ENCODE data around the gene IL10.

The IL10 gene

DNA sequence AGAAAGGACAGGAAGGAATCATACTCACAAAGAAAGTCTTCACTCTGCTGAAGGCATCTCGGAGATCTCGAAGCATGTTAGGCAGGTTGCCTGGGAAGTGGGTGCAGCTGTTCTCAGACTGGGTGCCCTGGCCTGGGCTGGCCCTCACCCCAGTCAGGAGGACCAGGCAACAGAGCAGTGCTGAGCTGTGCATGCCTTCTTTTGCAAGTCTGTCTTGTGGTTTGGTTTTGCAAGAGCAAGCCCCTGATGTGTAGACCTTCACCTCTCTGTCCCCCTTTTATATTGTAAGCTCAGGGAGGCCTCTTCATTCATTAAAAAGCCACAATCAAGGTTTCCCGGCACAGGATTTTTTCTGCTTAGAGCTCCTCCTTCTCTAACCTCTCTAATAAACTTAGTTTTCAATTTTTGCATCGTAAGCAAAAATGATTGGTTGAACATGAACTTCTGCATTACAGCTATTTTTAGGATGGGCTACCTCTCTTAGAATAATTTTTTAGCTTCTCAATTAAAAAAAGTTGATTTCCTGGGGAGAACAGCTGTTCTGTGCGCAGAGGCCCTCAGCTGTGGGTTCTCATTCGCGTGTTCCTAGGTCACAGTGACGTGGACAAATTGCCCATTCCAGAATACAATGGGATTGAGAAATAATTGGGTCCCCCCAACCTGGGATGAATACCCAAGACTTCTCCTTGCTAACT, at the start of gene IL10:
Gene IL10, minus strand, starts transcription at position 252 of the 695 bp plus-strand sequence. Its CDS starts 59 bp downstream, at position 193.
- no peak for DNase-seq

DNA sequence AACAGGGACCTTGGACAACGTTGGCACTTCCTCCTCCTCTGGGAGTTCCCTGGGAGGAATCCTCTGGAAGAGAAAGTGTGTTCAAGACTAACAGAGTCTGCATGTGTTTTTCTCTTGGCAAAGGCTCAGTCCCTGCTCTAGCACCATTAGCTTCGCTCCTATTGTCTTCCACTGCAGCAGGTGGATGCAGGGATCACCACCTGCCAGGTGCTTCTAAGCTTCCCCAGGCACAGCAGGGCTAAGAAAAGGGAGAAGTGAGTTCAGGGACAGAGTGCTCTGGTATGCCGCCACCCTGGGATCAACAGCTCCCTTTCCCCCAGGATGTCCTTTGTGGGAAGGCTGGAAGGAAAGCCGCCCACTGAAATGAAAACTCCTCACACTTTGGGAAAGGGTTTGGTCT, 49.2 kb upstream of the IL10 start:
- DNase-seq = no peak

- no peak for DNase-seq
Observed at GRCh38 chr1:206816390-206817287, 44.3 kb upstream of the IL10 start.

- DNase-seq = no peak
Observed at GRCh38 chr1:206814716-206815341, 42.5 kb upstream of the IL10 start.

DNA sequence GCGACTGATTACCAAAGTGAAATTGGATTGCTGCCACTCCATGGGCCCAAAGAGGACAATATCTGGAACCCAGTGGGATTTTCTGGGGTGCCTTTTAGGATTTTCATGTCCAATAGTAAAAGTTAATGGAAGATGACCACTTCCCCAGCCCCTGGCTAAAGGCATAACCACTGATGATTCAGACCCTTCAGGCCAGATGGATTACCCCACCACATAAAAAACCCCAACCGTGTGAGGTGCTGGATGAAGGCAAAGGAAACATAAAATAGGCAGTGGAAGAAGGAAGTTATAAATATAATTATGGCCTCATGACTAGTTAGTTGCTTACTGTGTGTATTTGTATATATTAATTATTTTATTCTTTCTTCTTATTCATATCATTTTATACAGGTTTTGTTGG, 40.2 kb upstream of the IL10 start:
- DNase-seq = no peak

DNA sequence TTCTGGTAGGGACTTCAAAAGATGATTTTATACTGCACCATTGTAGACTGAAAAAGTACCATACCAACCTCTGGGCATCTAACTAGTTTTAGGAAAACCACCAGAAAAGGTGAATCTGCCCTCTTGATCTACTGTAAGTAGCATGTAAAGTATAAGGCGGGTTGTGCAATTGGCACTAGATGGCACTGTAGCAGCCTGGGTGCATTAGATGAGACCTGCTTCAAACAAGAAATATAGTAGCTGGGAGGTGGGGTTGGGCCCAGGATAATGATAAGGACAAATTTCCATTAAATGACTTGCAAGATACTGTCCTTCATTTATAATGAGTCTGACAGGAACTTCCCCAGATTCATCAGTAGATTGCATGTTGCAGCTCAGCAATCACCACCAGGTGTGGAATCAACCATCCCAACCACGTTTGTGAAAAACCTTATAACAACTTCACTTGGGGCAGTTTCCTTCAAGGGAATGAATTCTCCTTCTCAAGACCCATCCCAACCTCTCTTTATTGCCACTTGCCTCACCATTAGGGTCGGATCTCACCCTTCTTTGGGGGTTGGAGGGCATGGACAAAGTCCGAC, 37.3 kb upstream of the IL10 start:
- no peak for DNase-seq

DNA sequence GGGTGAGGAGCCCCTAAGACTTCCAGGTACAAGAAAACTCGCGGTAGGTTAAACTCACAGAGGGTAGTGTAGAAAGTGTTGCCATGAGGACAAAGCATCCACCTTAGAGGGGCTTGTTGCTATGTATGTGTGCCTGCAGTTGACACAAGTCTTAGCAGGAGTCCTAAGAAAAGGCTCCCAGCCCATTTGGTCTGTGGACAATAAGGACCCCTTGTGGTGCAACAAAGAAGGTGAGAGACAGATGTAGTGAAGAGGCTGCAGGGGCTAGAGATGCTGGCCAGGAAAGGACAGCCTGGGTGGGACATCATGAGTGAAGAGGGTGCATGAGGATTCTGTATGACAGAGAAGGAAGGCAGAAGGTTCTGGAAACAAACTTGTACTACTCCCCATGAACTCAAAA, 36.3 kb upstream of the IL10 start:
- DNase-seq = no peak

DNA sequence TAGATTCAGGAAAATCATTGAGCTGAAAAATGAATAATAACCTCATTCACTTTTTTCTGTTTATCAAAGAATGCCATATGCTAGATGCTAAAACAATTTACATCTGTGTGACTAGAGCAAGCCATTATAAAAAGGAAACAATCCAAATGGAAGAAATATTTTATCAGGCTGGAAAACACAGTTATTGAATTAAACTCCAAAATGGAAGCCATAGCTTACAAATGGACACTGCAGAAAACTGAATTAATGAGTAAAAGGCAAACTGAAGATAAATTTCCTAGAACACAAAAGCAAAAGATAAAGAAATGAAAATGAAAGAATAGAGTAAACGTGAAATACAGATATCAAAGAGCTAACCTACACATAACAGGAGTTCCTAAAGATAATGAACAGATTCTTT, 33.1 kb upstream of the IL10 start:
- DNase-seq = no peak

DNA sequence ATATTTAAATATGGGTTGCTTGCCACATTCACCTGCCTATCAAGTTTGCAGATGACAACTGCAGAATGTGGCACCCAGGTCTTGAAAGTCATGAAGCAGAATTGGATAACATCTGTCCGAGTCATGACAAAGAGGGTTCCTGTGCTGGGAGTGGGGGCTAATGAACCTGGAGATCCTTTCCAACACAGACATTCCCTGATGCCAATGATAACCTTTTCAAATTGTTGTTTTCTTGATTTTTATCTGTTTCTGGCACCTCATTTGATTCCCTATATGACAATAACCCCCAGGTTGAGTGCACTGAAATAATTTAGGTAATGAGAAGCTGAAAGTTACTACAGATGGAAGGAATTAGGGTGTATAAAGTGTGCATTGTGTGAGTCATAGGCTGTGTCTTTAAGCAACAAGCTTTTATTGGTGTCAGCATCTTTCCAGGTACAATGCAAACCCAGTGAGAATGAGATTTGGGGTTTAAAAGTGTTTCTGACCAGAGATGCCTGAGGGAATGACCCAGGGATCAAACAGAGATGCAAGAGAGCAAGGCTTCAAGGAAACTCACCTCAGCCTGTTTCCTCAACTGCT, 32.0 kb upstream of the IL10 start:
- DNase-seq = no peak

- DNase-seq = no peak
Observed at GRCh38 chr1:206803221-206803730, 31.0 kb upstream of the IL10 start.

GRCh38 chr1:206802401-206802800, 30.1 kb upstream of the IL10 start:
- DNase-seq = no peak

- DNase-seq = no peak
Observed at GRCh38 chr1:206801467-206801866, 29.2 kb upstream of the IL10 start.

GRCh38 chr1:206800891-206801290, 28.6 kb upstream of the IL10 start:
- no peak for DNase-seq

DNA sequence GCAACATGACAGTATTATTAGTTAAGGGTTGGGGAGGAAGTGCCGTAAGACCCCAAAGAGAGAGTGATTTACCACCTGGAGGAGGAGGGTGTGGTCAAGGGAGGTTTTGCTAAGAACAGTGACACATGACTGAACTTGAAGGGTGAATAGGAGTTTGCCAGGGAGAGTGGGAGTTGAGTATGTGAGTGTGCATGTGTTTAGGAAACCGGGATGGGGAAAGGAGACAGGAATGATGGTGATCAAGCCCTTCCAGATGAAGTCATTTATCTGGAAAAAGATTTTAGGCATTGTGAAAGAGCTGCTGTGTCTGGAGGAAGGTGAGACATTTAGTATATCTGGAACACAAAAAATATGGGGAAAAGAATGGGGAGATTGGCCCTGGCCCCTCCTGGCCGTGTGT, 28.1 kb upstream of the IL10 start:
- no peak for DNase-seq

- DNase-seq = no peak
Observed at GRCh38 chr1:206799311-206799710, 27.0 kb upstream of the IL10 start.

DNA sequence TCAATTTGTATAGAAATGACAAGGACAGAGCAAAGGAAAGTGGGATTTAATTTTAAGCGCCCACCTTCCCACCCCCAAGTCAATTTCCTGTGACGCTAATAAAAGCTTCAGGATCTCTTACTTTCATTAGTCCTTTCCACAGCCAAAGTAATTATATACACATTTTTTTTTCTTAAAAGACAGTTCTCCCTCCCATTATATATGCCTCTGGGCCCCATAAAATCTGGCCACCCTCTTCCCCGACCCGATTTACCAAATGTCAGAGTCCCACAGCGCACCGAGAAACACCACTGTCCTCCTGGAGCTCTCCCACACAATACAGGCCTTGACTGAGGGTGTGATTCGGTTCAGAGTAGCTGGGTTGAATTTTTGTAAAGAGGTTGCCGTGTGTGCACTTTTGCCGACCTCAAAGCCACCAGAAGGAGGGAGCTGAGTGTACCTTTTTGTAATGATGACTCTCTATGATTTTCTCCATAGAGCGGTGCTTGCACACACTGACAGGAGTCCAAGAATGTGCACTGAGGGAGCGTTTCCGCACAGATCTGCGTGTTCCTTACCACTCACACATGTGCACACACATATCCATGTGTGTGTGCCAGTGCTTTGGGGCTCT, 26.2 kb upstream of the IL10 start:
- no peak for DNase-seq

- DNase-seq = no peak
Observed at GRCh38 chr1:206797534-206798383, 25.5 kb upstream of the IL10 start.

- DNase-seq = no peak
Observed at GRCh38 chr1:206796981-206797402, 24.7 kb upstream of the IL10 start.

DNA sequence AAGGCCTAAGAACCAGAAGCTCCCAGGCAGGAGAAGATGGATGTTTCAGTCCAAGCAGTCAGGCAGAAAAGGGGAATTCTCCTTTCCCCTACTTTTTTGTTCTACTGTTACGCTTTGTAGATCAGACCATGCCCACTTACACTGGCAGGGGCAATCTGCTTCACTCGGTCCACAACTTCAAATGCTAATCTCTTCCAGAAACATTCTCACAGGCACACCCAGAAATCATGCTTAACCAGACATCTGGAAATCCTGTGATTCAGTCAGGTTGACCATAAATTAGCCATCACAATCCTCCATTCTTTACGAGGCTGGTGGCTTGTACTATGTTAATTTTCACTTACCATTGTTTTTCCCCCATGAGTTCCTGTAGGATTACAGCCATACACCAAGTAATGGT, 23.8 kb upstream of the IL10 start:
- no peak for DNase-seq

DNA sequence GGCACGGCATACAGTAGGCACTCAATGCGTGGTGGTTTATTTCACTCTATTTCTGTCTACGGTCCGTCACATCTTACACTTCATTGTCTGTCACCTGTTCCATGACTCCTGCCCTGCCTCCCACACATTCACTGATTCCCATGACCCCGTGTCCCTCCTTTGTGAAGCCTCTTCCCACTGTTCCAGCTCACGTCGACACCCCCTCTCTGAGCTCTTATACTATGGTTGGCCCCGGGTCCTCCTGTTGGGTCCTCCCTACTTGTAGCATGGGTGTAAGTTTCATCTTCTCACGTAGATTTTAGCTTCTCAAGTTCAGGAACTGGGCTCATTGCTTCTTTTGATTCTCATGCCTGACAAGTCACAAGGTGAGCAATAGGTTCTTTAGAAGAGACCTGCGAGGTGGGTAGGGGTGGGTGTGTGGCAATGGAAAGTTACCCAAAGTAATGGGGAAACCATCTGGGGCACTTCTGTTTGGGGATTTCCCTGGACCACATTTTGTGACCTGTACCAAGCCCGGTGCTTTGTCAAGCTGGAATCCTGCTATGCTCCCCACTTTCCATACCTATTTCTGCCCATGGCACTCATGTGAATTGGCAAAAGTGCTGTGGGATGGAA, 22.1 kb upstream of the IL10 start:
- no peak for DNase-seq

- no peak for DNase-seq
Observed at GRCh38 chr1:206793620-206794019, 21.3 kb upstream of the IL10 start.

Data from NCI-H187 (cell line).